Suprapubic skin (tissue), 4 donors: Measurements from ENCODE around the gene CGB5. TPM values are rescaled to one million over a fixed set of nuclear protein-coding genes. Genes with fewer than 3 reads are reported as not detected.
A peak's percentile ranks its signal among the peaks of the same experiment; 100 is the strongest.
"Not testable (repeated sequence)": the region's sequence is repeated elsewhere in the genome, so short reads cannot be mapped to it uniquely, and the experiment has no call there.

ENCODE experiments used
- DNase-seq, 2 donors: peaks; one replicate each; pipeline ENCODE4 v3.0.0-alpha.2; 2019; ENCODE audit warnings: low spot score in 2 of 2
- H3K27ac ChIP-seq: fragments of 200-600 bp; sonication (generic); one replicate; pipeline ENCODE4 v1.5.1; 2019
- H3K27me3 ChIP-seq: fragments of 200-600 bp; sonication (generic); one replicate; pipeline ENCODE4 v1.5.1; 2019
- H3K36me3 ChIP-seq: fragments of 200-600 bp; sonication (generic); one replicate; pipeline ENCODE4 v1.5.1; 2019
- H3K4me1 ChIP-seq: fragments of 200-600 bp; sonication (generic); one replicate; pipeline ENCODE4 v1.5.1; 2019
- H3K4me3 ChIP-seq: fragments of 200-600 bp; sonication (generic); one replicate; pipeline ENCODE4 v1.5.1; 2019; ENCODE audit warnings: mild to moderate bottlenecking
- H3K9me3 ChIP-seq: fragments of 200-600 bp; sonication (generic); one replicate; pipeline ENCODE4 v1.5.1; 2019
- EP300 ChIP-seq: sonication (generic); formaldehyde crosslinking; IDR thresholded peaks from one replicate; pipeline ENCODE4 v1.6.1; 2017; ENCODE audit warnings: antibody characterized with exemption
- POLR2A ChIP-seq, 2 donors: fragments of 450-650 bp; IDR thresholded peaks; one replicate each; pipeline ENCODE4 v1.6.1; 2017; ENCODE audit warnings: antibody characterized with exemption in 2 of 2, mild to moderate bottlenecking in 2 of 2, moderate library complexity in 2 of 2
- POLR2AphosphoS5 ChIP-seq, 3 donors: sonication (generic); formaldehyde crosslinking; IDR thresholded peaks; one replicate each; pipeline ENCODE4 v1.6.1; 2017; ENCODE audit warnings: antibody characterized with exemption in 3 of 3
- WGBS: methylation state at CpG from one replicate; pipeline ENCODE4 v1.1.5; 2018; 5-methylcytosine and 5-hydroxymethylcytosine counted together
- total RNA-seq, 4 donors: library from RNA; depleted of rRNA; stranded (reverse); fragments of >200 nt; gene quantifications; one replicate each; pipeline ENCODE4 v1.1.0, GENCODE V29; 2016
- TF ChIP-seq, protein P1 (sequence below), 2 donors: fragments of 200-600 bp in 1 of 2; fragments of 450-650 bp in 1 of 2; sonication (generic) in 1 of 2; IDR thresholded peaks; one replicate each; pipeline ENCODE4 v1.5.1; 2016 to 2019; ENCODE audit warnings: antibody characterized with exemption in 2 of 2, mild to moderate bottlenecking in 1 of 2, moderate library complexity in 1 of 2

The CGB5 gene
- total RNA-seq, 4 donors from 2014 or later, result 2.5 TPM; not detected in 3

DNA sequence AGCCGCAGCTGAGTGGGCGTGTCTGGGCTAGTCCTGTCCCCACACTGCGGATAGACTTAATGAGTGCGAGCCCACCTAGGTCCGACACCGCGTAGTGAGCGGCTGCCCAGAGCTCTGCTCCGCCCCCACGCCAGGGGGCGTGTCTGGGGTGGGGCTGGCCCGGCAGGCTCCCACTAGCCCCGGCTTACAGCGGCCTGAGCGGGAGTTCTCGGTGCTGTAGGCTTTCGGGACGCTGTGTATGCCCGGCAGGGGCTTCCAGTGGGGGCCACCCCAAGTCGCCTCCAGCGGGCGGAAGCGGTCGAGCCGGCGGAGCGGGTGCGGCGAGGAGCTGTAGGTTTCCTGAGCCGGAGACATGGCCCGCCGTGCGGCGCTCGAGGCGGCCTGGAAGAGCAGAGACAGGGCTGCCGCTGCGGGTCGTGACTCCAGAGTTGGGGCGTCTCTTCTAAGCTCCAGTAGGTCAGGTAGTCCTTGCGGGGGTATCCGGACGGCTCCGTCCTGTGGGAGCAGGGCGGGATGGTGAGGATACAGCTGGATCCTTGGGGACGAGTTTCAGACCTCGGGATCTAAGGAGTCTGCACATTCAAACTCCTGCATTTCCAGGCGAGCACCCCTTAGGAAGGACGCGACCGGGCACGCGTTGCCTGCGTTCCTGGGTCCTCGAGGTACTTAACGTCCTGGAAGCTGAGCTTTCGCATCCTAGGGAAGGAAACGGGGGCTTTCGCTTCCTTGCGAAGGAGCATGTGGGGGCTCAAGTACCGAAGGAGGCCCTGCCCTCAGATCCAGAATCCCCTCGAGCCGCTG, 12.7 kb downstream of the CGB5 start:
- no peak for DNase-seq
- Histone ChIP-seq H3K9me3 (no peaks in the 10 kb centered on the region), H3K27ac (no peak overlapping the region)

DNA sequence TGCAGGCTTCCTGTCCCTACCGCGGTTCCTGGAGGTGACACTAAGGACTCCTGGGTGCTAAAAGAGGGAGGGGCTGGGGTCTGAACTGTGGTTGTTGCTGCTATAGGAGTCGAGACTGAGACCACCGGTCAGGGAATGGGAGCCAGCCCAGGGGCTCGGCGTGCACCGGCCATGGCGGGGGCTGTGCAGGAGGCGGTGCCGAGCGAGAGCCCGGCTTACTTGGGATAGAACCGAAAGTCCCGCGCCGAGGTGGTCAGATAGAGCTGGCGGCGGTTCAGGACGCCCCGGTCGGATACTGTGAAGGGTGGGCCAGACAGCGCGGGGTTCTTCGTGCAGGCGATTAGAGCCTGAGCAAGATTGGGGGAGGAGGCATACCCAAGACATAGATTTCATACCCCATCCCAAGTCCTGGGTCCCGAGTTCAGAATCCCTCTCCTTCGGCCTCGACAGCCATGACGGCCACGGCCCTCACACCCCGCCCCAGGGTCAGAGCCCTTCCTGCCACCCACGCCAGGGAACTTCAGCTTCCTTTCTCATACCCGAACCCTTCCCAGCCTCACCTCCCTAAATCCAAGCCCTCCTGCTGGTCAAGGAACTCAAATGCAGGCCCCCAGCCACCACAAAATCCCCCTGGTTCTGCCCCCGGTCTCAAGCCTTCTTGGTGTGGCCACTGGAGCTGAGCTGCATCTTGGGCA, 13.4 kb downstream of the CGB5 start:
- H3K4me1 ChIP-seq, result peaks cover 29% of the 10 kb centered on the region
- H3K9me3 ChIP-seq, H3K27ac ChIP-seq, H3K36me3 ChIP-seq, DNase-seq: not testable (repeated sequence)
- WGBS, result 12% methylated on average over 26 of the region's 34 CpGs
- peak overlapping the region; percentile 66 for H3K4me3 ChIP-seq
- peaks cover 19% of the 10 kb centered on the region for H3K27me3 ChIP-seq

More for the DNA sequence above, 12.7 kb downstream of the CGB5 start:
- Histone ChIP-seq H3K27me3 (peaks cover 14% of the 10 kb centered on the region), H3K36me3 (no peaks in the 10 kb centered on the region), H3K4me3 (peak overlapping the region; percentile 66), H3K4me1 (peaks cover 29% of the 10 kb centered on the region)
- TF ChIP-seq POLR2AphosphoS5 (IDR thresholded peaks at IDR 0.05), result no peak
- no peak for TF ChIP-seq EP300
- TF ChIP-seq, protein P1, sequence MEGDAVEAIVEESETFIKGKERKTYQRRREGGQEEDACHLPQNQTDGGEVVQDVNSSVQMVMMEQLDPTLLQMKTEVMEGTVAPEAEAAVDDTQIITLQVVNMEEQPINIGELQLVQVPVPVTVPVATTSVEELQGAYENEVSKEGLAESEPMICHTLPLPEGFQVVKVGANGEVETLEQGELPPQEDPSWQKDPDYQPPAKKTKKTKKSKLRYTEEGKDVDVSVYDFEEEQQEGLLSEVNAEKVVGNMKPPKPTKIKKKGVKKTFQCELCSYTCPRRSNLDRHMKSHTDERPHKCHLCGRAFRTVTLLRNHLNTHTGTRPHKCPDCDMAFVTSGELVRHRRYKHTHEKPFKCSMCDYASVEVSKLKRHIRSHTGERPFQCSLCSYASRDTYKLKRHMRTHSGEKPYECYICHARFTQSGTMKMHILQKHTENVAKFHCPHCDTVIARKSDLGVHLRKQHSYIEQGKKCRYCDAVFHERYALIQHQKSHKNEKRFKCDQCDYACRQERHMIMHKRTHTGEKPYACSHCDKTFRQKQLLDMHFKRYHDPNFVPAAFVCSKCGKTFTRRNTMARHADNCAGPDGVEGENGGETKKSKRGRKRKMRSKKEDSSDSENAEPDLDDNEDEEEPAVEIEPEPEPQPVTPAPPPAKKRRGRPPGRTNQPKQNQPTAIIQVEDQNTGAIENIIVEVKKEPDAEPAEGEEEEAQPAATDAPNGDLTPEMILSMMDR (IDR thresholded peaks at IDR 0.05), result peak in 1 of 2 donors; percentile 36
- WGBS, result 0% methylated on average over 7 of the region's 63 CpGs

DNA sequence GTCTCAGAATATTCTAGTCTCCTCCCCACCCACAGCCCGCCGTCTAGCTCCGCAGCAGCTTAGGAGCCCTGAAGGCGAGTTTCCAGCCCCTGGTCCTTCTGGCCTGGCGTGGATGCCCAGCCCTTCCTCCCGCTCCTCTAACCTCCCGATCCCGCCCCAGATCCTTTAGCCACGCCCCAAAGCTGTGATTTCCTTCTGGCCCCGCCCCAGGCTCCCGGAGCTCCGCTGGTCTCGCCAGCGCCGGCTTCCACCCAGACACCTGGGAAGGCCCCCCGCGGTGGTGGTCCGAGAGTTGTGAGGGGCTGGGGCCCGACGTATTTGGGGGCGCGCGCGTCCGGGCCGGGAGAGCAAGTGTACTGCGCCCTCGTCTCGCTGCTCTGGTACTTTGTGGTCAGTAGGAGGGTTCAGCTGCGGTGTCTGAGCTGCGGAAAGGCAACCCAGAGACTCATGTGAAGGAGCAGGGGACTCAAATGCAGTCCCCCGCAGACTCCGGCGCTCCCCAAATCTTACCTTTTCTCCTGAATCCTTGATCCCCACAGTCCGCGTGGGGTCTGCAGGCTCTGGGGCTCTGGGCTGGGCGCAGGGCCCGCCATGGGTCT, 14.1 kb downstream of the CGB5 start, which contains the start of gene CGB7:
Gene CGB7 (minus strand): TSS at position 114 of the 599 bp plus-strand sequence. CDS start 2,374 bp downstream, outside the sequence.
- Histone ChIP-seq H3K4me3 (peak within 1 kb of the TSS; percentile 66), H3K4me1 (peaks cover 29% of the 10 kb centered on the region), H3K27ac (no peak within 1 kb of the TSS), H3K27me3 (peaks cover 26% of the 10 kb centered on the region), H3K9me3 (no peaks in the 10 kb centered on the region), H3K36me3 (no peaks in the 10 kb centered on the region)
- TF ChIP-seq POLR2AphosphoS5 (IDR thresholded peaks at IDR 0.05) (no peak), POLR2A (IDR thresholded peaks at IDR 0.05) (no peak), EP300 (no peak)
- TF ChIP-seq, protein P1 (IDR thresholded peaks at IDR 0.05), result no peak
- peak in 1 of 2 donors; percentile 84 for DNase-seq
- WGBS, result 2% methylated on average over 29 of the region's 38 CpGs

DNA sequence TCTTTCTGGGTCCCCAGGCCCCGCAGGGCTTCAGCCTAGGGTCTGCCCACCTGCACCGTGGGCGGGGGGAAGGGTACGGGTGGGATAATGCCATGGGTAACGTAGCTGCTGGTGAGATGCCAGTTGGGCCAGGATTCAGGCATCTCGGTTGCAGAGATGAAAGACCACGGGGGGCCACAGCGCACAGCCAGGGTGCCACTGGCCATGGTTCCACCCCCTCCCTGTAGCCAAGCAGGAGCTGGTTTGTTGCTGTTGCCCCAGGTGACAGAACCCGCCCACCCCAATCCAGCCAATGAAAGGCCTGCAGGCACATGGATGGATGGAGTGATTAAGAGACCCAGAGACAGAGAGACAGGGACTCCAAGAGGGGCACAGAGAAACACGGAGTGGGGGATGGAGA, 14.9 kb downstream of the CGB5 start:
- Histone ChIP-seq H3K36me3 (no peaks in the 10 kb centered on the region), H3K27me3 (peaks cover 30% of the 10 kb centered on the region), H3K4me3 (no peak overlapping the region), H3K4me1 (peaks cover 30% of the 10 kb centered on the region), H3K27ac (no peak overlapping the region), H3K9me3 (no peaks in the 10 kb centered on the region)
- TF ChIP-seq EP300, result no peak
- TF ChIP-seq, protein P1 (IDR thresholded peaks at IDR 0.05), result no peak
- TF ChIP-seq POLR2AphosphoS5 (IDR thresholded peaks at IDR 0.05), result no peak
- no peak for TF ChIP-seq POLR2A (IDR thresholded peaks at IDR 0.05)
- no peak for DNase-seq
- 41% methylated on average over 10 of the region's 10 CpGs for WGBS

DNA sequence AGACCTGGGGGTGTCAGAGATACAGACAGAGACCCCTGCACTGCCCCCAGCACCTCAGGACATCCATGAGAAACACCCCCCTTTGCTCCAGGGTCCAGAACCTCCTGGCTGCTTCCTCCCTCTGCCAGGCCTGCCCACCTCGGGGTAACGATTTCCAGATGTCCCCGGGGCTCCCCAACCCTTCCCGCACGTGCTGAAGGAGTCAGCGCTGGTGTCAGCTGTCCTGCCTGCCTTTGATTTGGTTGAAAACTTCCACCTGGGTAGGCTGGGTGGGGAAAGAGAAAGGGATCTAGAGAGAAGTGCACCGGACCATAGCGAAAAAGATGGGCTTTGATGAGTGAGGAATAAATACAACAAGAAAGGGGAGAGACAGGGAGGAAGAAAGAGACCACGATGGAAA, 15.4 kb downstream of the CGB5 start:
- peaks cover 35% of the 10 kb centered on the region for H3K27me3 ChIP-seq
- peaks cover 34% of the 10 kb centered on the region for H3K4me1 ChIP-seq
- H3K36me3 ChIP-seq, result no peaks in the 10 kb centered on the region
- no peak for TF ChIP-seq POLR2A (IDR thresholded peaks at IDR 0.05)
- no peak for TF ChIP-seq POLR2AphosphoS5 (IDR thresholded peaks at IDR 0.05)
- TF ChIP-seq EP300, result no peak
- TF ChIP-seq, protein P1 (IDR thresholded peaks at IDR 0.05), result no peak
- no peak overlapping the region for H3K4me3 ChIP-seq
- no peaks in the 10 kb centered on the region for H3K9me3 ChIP-seq
- no peak overlapping the region for H3K27ac ChIP-seq
- WGBS, result 35% methylated on average over 9 of the region's 9 CpGs
- DNase-seq, result no peak
